VCaP (cell line): ENCODE results near the gene ARHGEF11.

Experiments
- H3K27ac ChIP-seq: fragments of 450-650 bp; 2 replicates; pipeline ENCODE4 v1.5.1; 2017
- TF ChIP-seq, protein P1 (sequence below): fragments of 450-650 bp; conservative IDR thresholded peaks from 2 replicates; pipeline ENCODE4 v1.5.1; 2017; ENCODE audit warnings: mild to moderate bottlenecking, moderate library complexity

ARHGEF11 gene

DNA sequence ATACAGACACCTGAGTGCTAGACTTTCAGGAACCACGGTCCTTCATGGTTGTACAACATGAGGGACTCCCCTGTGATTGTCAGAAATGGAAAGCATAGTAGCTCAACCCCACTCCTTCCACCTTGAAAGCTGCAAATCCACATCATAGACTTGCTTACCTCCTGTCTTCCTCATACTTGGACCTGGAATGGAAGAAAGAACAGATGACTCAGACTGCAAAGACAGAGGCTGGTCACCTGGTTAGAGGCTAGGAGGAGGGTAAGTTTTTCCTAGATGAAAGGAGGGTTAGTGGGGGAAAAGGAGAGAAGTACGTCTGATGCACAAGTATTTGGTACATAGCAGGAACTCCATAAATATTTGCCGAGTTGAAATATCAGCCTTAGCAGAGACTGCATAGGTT is 87.9 kb downstream of the ARHGEF11 start:
- TF ChIP-seq, protein P1, sequence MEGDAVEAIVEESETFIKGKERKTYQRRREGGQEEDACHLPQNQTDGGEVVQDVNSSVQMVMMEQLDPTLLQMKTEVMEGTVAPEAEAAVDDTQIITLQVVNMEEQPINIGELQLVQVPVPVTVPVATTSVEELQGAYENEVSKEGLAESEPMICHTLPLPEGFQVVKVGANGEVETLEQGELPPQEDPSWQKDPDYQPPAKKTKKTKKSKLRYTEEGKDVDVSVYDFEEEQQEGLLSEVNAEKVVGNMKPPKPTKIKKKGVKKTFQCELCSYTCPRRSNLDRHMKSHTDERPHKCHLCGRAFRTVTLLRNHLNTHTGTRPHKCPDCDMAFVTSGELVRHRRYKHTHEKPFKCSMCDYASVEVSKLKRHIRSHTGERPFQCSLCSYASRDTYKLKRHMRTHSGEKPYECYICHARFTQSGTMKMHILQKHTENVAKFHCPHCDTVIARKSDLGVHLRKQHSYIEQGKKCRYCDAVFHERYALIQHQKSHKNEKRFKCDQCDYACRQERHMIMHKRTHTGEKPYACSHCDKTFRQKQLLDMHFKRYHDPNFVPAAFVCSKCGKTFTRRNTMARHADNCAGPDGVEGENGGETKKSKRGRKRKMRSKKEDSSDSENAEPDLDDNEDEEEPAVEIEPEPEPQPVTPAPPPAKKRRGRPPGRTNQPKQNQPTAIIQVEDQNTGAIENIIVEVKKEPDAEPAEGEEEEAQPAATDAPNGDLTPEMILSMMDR = no peak
- H3K27ac ChIP-seq = no peak overlapping the region

DNA sequence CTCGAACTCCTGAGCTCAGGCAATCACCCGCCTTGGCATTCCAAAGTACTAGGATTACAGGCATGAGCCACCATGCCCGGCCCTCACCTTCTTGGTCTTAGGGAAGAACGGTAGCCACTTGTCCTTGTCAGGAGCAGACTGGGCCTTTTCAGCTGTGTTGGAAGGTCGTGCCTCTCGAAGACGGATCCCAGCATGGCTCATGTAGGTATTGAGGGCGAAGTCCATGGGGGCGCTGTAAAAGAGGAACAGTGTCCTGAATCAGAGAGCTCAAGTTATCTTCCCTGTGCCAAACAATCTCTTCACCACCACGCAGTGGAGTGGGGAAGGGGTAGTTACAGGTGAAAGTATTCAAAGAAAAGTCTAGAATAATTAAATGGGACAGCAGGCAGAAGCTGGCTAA is 89.2 kb downstream of the ARHGEF11 start:
- no peak overlapping the region for H3K27ac ChIP-seq
- TF ChIP-seq, protein P1 = no peak

DNA sequence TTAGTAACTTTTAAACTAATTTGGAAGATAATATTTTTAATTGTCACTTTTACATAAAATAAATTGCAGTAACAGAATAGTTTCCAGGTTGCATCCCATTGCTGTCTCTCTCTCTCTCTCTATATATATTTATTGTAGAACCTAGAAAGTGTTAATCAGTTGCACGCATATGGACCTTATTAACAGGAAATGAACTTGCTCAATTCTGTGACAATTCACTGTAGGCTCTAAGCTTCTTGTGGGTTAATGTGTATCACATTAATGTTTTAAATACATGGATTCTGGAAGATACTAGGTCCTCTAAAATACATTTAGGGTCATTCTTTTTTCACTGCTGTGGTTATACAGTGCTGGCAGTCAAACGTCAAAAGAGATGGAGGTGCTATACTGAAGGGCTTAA is 92.0 kb downstream of the ARHGEF11 start:
- TF ChIP-seq, protein P1 = no peak
- H3K27ac ChIP-seq = no peak overlapping the region

DNA sequence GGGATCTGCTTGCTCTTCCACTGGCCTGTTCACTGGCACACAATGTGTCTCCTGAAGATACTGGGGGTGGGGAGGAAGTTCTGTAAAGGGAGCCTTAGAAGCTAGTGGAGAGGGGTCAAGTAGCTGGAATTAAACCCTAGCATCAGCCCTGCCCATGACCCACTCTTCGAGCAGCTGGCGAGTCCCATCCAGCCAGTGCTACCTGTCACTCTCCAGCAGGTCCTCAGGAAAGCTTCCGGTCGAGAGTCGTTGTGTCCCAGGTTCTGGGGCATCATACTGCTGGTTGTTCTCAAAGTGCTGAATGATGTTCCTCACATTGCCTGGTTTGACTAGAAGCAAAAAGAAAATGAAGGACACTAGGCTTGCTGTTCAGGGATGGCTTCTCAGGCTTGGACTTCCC is 94.2 kb downstream of the ARHGEF11 start:
- no peak overlapping the region for H3K27ac ChIP-seq
- TF ChIP-seq, protein P1 = no peak

DNA sequence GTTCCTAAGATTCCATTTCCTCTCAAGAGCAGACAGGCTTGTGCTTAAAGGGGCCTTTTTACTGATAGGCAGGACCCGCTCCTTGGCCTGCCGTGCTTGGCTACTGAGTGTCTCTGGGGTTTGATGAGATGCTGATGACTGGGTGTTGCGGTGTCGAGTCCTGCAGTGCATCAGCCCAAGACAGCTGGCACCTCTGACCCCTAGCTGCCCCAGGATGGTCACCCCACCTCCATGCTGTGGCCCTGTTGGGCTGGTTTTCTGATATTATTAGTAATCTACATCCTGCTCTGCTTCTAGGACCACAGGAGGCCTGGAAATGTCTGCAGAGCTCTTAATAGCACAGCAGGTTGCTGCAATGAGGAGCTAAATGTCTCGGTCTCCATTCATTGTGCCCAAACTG is 96.4 kb downstream of the ARHGEF11 start:
- TF ChIP-seq, protein P1 = no peak; the same call in 1 of the 2 replicates
- no peak overlapping the region for H3K27ac ChIP-seq

DNA sequence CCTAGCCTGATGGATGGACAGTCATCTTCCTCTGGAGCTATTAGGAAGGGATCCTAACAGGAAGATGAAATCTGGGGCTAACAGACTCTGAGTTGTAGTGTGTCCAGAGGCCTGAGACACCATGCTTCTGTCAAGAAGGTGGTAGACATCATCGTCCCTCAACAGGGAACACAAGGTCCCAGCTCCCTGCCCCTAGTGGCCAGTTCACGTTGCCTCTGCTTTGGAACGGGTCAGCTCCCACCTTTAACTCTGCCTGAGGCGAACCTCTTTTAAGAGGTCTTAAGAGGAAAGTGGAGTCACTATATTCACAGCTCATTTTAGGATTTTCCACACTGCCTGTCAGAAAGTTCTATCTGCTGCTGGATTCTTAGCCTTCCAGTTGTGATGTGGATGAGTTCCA is 96.8 kb downstream of the ARHGEF11 start:
- TF ChIP-seq, protein P1 = 0 out of 2 replicates have a peak, but pooled peaks have one; percentile 13

DNA sequence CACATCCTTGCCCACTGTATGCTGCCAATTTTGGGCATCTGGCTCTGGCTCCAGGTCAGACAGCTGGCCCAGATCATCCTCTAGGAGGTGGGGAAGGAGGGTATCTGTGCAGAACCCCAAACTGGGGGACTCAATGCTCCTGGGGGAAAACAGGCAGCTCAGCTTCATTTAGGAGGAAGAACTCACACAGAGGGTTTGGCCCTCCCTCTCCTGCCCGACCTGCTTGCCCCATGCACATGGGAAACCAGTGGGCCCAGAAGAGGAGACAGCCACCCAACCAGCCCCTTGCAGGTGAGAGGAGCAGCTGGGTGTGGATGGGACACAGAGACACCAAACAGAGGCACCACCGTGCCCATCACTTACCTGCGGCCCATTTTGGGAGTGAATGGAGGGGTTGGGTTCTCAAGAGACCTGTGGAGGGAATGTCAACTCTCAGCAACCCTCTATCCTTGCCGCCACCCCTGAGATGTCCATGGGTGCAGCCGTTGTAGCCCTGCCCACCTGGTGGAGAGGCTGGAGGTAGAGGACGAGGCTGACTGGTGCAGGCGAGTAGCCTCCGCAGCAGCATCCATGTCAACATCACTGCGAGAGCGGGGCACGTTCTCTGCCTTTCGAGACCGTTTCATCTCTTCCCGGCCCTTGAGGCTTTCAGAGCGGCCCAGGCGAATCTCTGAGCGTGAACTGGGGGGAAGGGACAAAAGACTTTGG is 97.6 kb downstream of the ARHGEF11 start:
- TF ChIP-seq, protein P1 = no peak
- H3K27ac ChIP-seq = no peak overlapping the region

More for the DNA sequence above, 96.8 kb downstream of the ARHGEF11 start:
- H3K27ac ChIP-seq = no peak overlapping the region
